GM19397 (cell line): ENCODE measurements around the gene TMEM119.
"Not testable (repeated sequence)": the region's sequence is repeated elsewhere in the genome, so short reads cannot be mapped to it uniquely, and the experiment has no call there.

Source experiments
- ATAC-seq: cut with Tn5 transposase; IDR thresholded peaks from one replicate; pipeline ENCODE4 v1.9.1; 2021; ENCODE audit warnings: mild to moderate bottlenecking, moderate library complexity; ENCODE audit not compliant: unreplicated experiment

Gene TMEM119

DNA sequence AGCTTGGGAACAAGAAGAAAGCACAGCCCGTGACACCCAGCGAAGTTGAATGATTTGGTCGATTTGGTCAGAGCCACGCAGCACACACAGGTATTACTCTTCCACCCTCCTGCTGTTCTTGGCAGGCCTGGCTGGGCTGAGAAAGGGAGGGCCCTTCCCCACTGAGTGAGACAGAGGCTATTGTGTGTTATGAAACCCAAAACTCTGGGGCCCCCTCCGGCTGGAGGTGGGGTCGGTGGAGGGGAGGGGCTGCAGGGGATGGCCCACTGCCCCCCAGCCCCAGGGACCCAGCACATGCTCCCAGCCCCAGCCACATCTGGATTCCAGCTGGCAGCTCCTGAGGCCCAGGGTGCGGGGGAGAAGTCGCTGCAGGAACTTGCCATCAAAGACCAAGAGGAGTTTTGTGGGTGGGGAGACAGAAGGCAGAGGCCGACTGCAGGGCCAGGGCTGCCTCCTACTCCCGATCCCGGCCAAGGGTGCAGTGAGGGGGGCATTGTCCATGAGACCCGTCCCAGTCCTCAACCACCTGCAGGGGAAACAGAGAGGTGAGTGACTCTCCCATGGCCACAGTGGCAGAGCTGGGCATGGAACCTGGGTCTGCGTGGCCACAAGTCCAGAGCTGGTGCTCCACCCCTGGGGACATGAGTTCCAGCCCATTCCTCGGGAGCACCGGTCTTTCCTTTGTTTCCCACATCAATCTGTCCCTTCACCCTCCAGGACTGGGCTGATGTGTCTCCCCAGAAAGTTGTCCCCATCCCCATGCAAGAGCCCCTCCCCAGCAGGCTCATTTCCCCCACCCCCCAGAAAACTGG is 8.7 kb downstream of the TMEM119 start:
- no peak for ATAC-seq

GRCh38 chr12:108587826-108588225 is 10.1 kb downstream of the TMEM119 start:
- ATAC-seq: no peak

DNA sequence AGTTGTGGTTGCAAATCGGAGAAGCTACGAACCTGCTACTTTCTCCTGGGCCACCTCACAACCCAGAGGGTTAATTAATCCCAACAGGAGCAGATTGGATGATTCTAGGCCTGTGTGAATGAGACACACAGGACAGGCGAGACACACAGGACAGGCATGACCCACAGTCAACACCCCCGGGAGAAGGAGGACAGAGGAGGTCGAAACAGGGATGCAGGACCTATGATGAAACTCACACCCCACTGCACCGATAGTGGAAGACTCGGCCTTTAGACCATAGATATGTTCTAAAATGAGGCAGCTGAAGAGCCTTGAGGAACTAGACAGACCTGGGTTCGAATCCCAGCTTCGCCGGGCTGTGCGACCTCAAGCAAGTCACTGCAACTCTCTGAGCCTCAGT is 11.6 kb downstream of the TMEM119 start:
- no peak for ATAC-seq

DNA sequence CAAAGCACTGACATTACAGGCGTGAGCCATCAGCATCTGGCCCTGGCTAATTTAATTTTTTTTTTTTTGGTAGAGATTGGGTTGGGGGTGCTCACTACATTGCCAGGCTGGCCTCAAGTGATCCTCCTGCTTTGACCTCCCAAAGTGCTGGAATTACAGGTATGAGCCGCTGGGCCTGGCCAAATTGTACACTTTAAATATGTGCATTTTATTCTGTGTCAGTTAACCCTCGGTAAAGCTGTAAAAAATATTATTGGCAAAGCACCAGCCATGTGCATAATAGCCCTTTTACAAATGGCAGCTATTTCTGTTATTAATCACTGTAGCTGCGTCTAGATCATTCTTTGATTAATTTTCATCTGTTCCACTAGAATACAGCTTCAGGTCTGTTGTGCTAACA is 12.0 kb downstream of the TMEM119 start:
- ATAC-seq: no peak

DNA sequence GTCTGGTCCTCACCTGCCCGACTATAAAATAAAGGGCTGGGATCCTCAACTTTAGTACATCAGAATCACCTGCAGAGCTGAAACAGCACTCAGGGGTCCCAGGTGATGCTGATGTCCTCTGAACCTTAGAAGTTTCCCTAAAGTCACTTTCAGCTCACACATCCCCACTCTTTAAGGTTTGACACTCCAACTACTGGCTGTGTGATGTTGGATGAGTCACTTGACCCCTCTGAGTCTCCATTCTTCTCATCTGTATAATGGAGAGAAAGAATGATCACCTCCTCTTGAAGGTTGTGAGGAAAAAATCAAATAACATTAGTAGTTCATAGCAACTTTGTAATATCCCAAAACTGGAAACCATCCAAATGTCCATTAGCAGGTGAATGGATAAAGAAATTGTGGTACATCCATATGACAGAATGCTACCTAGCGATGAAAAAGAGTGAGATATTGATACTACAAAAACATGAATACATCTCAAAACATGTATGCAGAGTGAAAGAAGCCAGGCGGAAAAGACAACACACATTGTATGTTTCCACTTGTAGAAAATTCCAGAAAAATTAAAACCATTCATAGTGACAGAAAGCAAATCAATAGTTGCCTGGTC is 13.3 kb downstream of the TMEM119 start:
- no peak for ATAC-seq

DNA sequence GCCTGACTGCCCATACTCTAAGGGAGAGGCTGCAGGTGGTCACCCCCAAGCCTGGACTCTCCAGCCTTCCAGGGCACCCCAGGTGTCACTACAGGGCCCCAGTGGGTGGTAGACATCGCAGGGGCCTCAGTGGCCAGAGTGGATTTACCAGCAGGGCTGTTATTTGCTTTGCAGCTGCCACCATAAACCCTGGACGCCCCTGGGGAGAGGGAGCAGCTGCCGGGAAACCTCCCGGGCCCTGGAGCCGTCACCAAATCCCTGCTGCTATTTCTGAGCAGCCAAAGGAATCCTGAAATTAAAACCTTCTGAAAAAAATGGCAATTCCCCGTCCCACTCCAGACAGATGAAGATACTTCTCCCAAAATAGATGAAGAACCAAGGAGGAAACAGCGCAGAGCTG is 13.9 kb downstream of the TMEM119 start:
- ATAC-seq: no peak

GRCh38 chr12:108582978-108583770 is 14.7 kb downstream of the TMEM119 start:
- ATAC-seq: no peak

GRCh38 chr12:108582509-108582908 is 15.4 kb downstream of the TMEM119 start:
- no peak for ATAC-seq

GRCh38 chr12:108581311-108582227 is 16.3 kb downstream of the TMEM119 start:
- no peak for ATAC-seq

- ATAC-seq: no peak
Measured at GRCh38 chr12:108580531-108580930, 17.4 kb downstream of the TMEM119 start.

DNA sequence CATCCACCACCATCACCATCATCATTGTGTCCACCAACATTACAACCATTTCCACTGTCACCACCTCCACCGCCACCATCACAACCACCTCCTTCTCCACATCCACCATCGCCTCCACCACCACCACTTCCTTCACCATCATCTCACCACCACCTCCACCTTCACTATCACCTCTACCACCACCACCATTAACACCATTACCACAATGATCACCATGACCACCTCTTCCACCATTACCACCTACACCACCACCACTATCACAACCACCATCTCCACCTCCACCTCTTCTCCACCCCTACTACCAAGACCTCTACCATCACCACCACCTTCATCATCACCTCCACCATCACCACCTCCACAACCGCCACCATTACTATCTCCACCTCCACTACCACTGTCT is 19.1 kb downstream of the TMEM119 start:
- ATAC-seq: no peak

DNA sequence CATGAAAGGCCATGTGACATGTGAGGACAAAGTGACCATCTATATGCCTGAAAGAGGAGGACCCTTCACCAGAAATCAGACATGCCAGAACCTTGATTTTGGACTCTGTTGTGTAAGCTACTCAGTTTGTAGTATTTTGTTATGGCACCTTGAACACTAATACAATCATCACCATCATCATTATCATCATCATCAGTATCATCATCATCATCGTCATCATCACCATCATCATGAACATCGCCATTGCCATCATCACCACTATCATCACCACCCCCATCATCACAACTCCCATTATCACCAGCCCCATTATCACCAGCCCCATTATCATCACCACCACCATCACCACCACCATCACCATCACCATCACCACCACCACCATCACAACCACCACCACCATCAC is 19.6 kb downstream of the TMEM119 start:
- no peak for ATAC-seq

DNA sequence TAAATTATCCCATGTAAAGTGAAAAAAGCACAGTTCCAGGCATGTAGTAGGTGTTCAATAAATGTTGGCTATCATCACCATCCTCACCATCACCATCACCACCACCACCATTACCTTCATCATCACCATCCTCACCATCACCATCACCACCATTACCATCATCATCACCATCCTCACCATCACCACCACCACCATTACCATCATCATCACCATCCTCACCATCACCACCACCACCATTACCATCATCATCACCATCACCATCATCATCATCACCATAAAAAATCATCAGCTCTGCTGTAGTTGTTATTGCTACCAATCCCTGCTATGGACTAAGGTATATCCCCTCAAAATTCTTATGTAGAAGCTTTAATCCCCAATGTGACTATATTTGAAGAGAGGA is 20.4 kb downstream of the TMEM119 start:
- no peak for ATAC-seq

GRCh38 chr12:108576660-108577234 is 21.1 kb downstream of the TMEM119 start:
- ATAC-seq: no peak

DNA sequence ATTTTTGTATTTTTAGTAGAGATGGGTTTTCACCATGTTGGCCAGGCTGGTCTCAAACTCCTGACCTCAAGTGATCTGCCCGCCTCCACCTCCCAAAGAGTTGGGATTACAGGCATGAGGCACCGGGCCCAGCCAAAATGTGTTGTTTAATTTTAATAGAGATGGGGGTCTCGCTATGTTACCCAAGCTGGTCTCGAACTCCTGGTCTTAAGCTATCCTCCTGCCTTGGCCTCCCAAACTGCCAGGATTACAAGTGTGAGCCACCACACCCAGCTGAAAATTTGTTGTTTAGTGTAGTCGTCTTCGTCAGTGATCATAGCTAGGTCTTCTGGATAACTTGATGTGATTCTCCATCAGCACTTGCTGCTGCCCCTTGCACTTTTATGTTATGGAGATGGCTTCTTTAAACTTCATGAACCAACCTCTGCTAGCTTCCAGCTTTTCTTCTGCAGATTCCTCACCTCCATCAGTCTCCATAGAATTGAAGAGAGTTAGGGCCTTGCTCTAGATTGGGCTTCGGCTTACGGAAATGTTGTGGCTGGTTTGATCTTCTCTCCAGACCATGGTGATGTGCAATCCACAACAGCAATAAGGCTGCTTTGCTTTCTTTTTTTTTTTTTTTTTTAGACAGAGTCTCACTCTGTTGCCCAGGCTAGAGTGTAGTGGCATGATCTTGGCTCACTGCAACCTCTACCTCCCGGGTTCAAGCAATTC is 22.5 kb downstream of the TMEM119 start:
- no peak for ATAC-seq

DNA sequence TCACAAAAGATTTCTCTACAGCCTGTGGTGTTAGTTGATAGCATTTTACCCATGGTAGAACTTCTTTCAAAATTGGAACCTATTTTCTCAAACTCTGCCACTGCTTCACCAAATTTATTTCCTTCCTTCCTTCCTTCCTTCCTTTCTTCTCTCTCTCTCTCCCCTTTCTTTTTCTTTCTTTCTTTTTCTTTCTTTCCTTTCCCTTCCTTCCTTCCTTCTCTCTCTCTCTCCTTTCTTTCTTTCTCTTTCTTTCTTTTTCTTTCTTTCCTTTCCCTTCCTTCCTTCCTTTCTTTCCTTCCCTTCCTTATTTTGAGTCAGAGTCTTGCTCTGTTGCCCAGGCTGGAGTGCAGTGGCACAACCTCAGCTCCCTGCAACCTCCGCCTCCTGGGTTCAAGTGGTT is 23.6 kb downstream of the TMEM119 start:
- ATAC-seq: not testable (repeated sequence)

DNA sequence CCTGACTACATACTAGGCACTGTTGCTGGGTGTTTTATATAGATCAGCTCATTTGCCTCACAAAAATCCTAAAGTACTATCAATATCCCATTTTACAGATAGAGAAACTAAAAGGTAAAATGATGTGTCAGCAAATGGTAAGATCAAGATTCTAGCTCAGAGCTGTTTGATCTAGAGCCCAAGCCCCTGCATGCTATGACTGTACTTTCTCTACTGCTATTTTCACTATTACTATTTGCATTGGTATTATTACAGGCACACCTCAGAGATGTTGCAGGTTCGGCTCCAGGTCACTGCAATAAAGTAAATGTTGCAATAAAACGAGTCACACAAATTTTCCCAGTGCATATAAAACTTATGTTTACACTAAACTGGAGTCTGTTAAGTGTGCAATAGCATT is 24.6 kb downstream of the TMEM119 start:
- no peak for ATAC-seq

- ATAC-seq: no peak
Measured at GRCh38 chr12:108572166-108572790, 25.6 kb downstream of the TMEM119 start.

DNA sequence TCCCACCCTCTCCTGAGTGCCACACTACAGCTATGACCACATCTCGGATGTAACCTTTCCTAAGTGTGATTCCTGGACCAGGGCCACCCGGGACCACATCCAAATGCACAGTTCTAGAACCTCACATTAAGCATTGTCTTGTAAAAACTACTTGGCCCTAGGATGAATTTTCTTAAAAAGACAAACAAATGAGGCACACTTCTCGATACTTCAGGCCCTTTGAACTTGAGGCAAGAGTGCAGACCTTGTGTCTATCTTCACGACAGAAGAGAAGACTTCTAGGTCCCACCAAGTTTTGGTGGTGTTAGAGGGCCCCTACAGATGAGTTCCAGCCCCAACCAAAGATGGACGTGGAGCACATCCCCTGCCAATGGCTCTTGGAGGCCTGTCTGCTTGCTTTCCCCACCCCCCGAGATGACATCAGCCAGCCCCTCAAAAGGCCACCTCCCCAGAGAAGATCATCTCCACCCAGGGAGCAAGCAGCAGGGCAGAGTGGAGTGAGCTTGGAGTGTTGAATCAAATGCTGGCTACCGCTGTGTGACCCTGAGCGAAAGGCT is 26.2 kb downstream of the TMEM119 start:
- ATAC-seq: no peak
